Ascending aorta (tissue), 2 donors: ENCODE data around the gene CLCC1. TPM values are rescaled to one million over a fixed set of nuclear protein-coding genes. Genes with fewer than 3 reads are reported as not detected.
A peak's percentile ranks its signal among the peaks of the same experiment; 100 is the strongest.
"Not testable (repeated sequence)": the region's sequence is repeated elsewhere in the genome, so short reads cannot be mapped to it uniquely, and the experiment has no call there.

ENCODE experiments used
- DNase-seq, 2 donors: peaks; one replicate each; pipeline ENCODE4 v3.0.0-alpha.2; 2019; ENCODE audit warnings: low spot score in 2 of 2
- H3K27ac ChIP-seq, 2 donors: fragments of 200-600 bp; sonication (generic); one replicate each; pipeline ENCODE4 v1.5.1; 2016 to 2017; ENCODE audit warnings: mild to moderate bottlenecking in 1 of 2
- H3K27me3 ChIP-seq: fragments of 200-600 bp; sonication (generic); one replicate; pipeline ENCODE4 v1.5.1; 2017
- H3K36me3 ChIP-seq, 2 donors: fragments of 200-600 bp; sonication (generic); one replicate each; pipeline ENCODE4 v1.5.1; 2016
- H3K4me1 ChIP-seq, 2 donors: fragments of 200-600 bp; sonication (generic); one replicate each; pipeline ENCODE4 v1.5.1; 2016 to 2017; ENCODE audit warnings: mild to moderate bottlenecking in 1 of 2
- H3K4me3 ChIP-seq, 2 donors: fragments of 200-600 bp; sonication (generic); one replicate each; pipeline ENCODE4 v1.5.1; 2016 to 2017; ENCODE audit warnings: mild to moderate bottlenecking in 1 of 2
- H3K9me3 ChIP-seq, 2 donors: fragments of 200-600 bp; sonication (generic); one replicate each; pipeline ENCODE4 v1.5.1; 2016
- CTCF ChIP-seq, 3 experiments: fragments of 200-600 bp in 2 of 3; fragments of 450-650 bp in 1 of 3; sonication (generic) in 2 of 3; IDR thresholded peaks; one replicate each; pipeline ENCODE4 v1.5.1; 2016 to 2019; ENCODE audit warnings: antibody characterized with exemption in 3 of 3, mild to moderate bottlenecking in 1 of 3, moderate library complexity in 1 of 3
- intact Hi-C: fragments of 100-400 bp; cut with DNase I; formaldehyde crosslinking; loops from one replicate; pipeline ENCODE4 v1.15.1; 2023
- total RNA-seq: library from RNA; depleted of rRNA; stranded (reverse); fragments of >200 nt; gene quantifications from one replicate; pipeline ENCODE4 v1.1.0, GENCODE V29; 2016

The CLCC1 gene
- total RNA-seq, 1 donor from 2014 or later, result 18.1 TPM

GRCh38 chr1:108947871-108948525, 15.3 kb downstream of the CLCC1 start:
- Histone ChIP-seq H3K27ac (no peak overlapping the region), H3K4me1 (peaks cover 0 to 8% of the 10 kb centered on the region in 2 donors), H3K4me3 (peak overlapping the region in 1 of 2 donors; percentile 18), H3K9me3 (no peaks in the 10 kb centered on the region), H3K27me3 (no peaks in the 10 kb centered on the region), H3K36me3 (peaks cover 17 to 29% of the 10 kb centered on the region in 2 donors)
- no peak for TF ChIP-seq CTCF (IDR thresholded peaks at IDR 0.05)
- DNase-seq, result no peak
- intact Hi-C loops, result no loop called here

DNA sequence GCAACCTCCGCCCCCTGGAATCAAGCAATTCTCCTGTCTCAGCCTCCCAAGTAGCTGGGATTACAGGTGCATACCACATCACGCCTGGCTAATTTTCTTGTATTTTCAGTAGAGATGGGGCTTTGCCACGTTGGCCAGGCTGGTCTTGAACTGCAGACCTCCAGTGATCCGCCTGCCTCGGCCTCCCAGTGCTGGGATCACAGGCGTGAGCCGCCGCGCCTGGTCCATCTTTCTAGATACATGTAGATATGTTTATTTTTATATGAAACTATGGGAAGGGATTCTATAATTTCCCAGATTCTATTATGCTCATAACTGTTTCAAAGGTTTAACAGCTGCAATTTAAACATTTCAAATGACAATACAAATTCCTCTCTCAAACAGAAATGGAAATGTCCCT, 27.1 kb downstream of the CLCC1 start:
- H3K4me3 ChIP-seq, result no peak overlapping the region
- no peaks in the 10 kb centered on the region for H3K9me3 ChIP-seq
- H3K27me3 ChIP-seq, result no peaks in the 10 kb centered on the region
- H3K4me1 ChIP-seq, result no peaks in the 10 kb centered on the region
- peaks cover 69 to 83% of the 10 kb centered on the region in 2 donors for H3K36me3 ChIP-seq
- no peak overlapping the region for H3K27ac ChIP-seq
- no peak for DNase-seq
- intact Hi-C loops, result no loop called here
- TF ChIP-seq CTCF (IDR thresholded peaks at IDR 0.05), result no peak

- no peak for TF ChIP-seq CTCF (IDR thresholded peaks at IDR 0.05)
Observed at GRCh38 chr1:108933944-108934343, 29.3 kb downstream of the CLCC1 start.

DNA sequence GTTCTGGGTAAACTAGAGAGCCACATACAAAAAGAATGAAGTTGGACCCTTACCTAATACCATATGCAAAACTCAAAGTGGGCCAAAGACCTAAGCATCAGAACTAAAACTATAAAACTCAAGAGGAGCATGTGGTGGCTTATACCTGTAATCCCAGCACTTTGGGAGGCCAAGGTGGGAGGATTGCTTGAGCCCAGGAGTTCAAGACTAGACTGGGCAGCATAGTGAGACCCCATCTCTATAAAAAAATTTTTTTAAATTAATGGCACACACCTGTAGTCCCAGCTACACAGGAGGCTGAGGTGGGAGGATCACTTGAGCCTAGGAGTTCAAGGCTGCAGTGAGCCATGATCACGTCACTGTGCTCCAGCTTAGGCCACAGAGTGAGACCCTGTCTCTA, 35.7 kb downstream of the CLCC1 start:
- H3K4me3 ChIP-seq, intact Hi-C loops, H3K9me3 ChIP-seq, H3K4me1 ChIP-seq, DNase-seq, H3K27me3 ChIP-seq, H3K27ac ChIP-seq: not testable (repeated sequence)
- peaks cover 56 to 79% of the 10 kb centered on the region in 2 donors for H3K36me3 ChIP-seq

More at GRCh38 chr1:108933944-108934343, 29.3 kb downstream of the CLCC1 start:
- H3K4me1 ChIP-seq, result no peaks in the 10 kb centered on the region
- intact Hi-C loops, result no loop called here
- H3K27ac ChIP-seq, result no peak overlapping the region
- H3K4me3 ChIP-seq, result no peak overlapping the region
- no peak for DNase-seq
- peaks cover 75 to 86% of the 10 kb centered on the region in 2 donors for H3K36me3 ChIP-seq
- H3K27me3 ChIP-seq, result no peaks in the 10 kb centered on the region
- H3K9me3 ChIP-seq, result no peaks in the 10 kb centered on the region

DNA sequence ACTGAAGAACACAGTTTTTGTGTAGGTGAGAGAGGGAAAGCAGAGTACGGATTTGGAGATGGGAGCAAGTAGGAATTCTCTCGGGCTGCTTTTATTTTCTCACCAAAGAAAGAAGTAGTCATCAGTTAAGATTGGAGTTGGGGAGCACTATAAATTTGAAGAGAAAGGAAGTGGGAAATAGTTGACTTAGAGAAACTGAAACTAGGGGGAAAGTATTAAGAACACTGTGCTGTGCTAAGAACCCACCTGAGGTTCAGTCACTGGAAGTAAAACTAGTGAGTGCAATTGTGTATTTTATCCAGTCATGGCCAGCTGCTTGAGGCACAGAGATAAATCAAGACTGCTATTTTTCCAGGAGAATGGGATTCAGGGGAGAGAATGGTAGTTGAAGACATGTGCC, 37.4 kb downstream of the CLCC1 start:
- Histone ChIP-seq H3K36me3 (peaks cover 44 to 64% of the 10 kb centered on the region in 2 donors), H3K4me1 (no peaks in the 10 kb centered on the region)

GRCh38 chr1:108916788-108917187, 46.5 kb downstream of the CLCC1 start:
- intact Hi-C loops, result no loop called here
- no peaks in the 10 kb centered on the region for H3K27me3 ChIP-seq
- no peak for TF ChIP-seq CTCF (IDR thresholded peaks at IDR 0.05)
- DNase-seq, result no peak
- no peak overlapping the region for H3K4me3 ChIP-seq
- no peaks in the 10 kb centered on the region for H3K36me3 ChIP-seq
- H3K27ac ChIP-seq, result no peak overlapping the region
- no peaks in the 10 kb centered on the region for H3K9me3 ChIP-seq
- no peaks in the 10 kb centered on the region for H3K4me1 ChIP-seq

More for the DNA sequence above, 37.4 kb downstream of the CLCC1 start:
- no peak for DNase-seq
- no peak overlapping the region for H3K27ac ChIP-seq
- TF ChIP-seq CTCF (IDR thresholded peaks at IDR 0.05), result no peak
- H3K27me3 ChIP-seq, result no peaks in the 10 kb centered on the region
- intact Hi-C loops, result no loop called here
- H3K9me3 ChIP-seq, result no peaks in the 10 kb centered on the region
- no peak overlapping the region for H3K4me3 ChIP-seq

Other genes with a start within 250 kb of the CLCC1 start
- 13.7 TPM for gene STXBP3, start 216.8 kb downstream of the CLCC1 start, total RNA-seq
- gene AKNAD1, start 106.4 kb downstream of the CLCC1 start, total RNA-seq, result not detected
- 45.1 TPM for gene GPSM2, start 86.5 kb downstream of the CLCC1 start, total RNA-seq
- 11.8 TPM for gene WDR47, start 78.6 kb upstream of the CLCC1 start, total RNA-seq
- gene TAF13, start 112.5 kb upstream of the CLCC1 start, total RNA-seq, result 9.3 TPM
- gene TMEM167B, start 127.3 kb upstream of the CLCC1 start, total RNA-seq, result 20.5 TPM
- not detected for gene ELAPOR1, start 150.6 kb upstream of the CLCC1 start, total RNA-seq